DMS 273 (cell line): Measurements from ENCODE around the gene APBB2.

Source experiments
- DNase-seq: peaks from one replicate; lab custom pipeline; 2025; ENCODE audit not compliant: unreplicated experiment; lab: John Stamatoyannopoulos, UW

The APBB2 gene

DNA sequence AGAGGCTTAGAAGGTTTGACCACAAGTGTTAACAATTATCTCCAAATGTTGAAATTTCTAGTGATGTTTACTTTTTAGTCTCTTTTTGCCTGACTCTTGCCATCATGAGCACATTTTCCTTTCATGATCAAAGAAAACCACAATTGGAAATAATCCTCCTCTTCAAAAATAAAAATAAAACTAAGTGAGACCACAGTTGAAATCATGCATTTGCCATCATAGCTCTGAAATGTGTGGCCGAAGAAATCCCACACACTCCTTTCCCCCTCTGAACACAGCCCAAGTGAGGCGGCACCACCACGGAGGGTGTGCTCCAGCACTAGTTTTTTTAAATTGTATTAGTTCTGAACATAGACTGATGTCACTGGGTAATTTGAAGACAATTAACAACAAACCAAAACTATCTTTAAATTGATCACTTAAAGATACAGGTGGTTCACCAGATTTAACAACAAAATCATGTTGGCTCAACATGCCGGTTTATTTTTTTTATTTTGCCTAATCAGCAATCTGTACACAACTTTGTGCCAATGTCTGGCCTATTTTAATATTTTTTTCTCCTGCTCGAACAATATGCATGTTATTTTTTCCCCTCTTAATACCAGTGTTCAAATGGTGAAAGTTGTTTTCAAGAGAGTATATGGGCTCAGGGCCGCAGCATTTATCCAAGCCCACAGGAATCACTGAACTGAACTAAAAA, 17.6 kb downstream of the APBB2 start:
- DNase-seq = no peak

DNA sequence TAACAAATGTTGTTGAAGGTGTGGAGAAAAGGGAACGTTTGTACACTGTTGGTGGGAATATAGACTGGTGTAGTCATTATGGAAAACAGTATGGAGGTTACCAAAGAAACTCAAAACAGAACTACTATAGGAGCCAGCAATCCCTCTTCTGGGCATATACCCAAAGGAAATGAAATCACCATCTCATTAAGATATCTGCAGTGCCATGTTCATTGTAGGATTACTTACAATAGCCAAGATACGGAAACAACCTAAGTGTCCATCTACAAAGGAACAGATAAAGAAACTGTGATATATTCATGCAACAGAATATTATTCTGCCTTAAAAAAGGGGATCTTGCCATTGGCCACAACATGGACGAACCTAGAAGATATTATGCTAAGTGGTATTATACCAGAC, 22.2 kb downstream of the APBB2 start:
- no peak for DNase-seq

DNA sequence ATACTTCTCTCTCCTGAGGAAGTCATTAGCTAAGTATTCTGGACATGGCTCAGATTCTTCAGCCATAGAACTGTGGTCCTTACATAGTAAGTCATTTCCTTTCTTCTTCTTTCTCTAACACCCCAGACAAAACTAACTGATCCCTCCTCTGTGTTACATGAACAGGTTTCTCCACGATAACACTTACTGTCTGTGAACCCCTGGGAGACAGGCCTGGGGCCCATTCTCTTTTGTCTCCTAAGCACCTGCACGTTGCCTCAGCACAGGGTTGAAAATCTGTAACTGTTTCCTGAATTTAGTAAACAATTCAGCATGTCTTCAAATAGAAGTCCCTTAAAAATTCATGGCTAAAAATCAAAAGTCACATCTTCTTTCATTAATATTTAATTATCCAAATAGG, 24.7 kb downstream of the APBB2 start:
- no peak for DNase-seq

DNA sequence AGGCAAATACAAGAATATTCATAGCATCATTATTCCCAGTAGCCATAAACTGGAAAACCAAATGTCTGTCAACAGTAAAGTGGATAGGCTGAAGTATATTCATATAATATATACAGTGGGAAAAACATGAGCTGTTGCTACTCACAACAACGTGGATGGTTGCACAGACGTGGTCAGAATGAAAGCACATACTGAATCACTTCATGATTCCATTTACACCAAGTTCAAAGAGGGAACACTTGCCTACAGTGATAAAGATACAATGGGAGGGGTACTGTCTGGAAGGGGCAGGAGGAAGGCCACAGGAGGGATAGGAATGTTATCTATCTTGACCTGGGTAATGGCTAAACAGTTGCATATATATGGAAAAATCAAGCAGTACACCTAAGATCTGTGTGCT, 25.3 kb downstream of the APBB2 start:
- no peak for DNase-seq

DNA sequence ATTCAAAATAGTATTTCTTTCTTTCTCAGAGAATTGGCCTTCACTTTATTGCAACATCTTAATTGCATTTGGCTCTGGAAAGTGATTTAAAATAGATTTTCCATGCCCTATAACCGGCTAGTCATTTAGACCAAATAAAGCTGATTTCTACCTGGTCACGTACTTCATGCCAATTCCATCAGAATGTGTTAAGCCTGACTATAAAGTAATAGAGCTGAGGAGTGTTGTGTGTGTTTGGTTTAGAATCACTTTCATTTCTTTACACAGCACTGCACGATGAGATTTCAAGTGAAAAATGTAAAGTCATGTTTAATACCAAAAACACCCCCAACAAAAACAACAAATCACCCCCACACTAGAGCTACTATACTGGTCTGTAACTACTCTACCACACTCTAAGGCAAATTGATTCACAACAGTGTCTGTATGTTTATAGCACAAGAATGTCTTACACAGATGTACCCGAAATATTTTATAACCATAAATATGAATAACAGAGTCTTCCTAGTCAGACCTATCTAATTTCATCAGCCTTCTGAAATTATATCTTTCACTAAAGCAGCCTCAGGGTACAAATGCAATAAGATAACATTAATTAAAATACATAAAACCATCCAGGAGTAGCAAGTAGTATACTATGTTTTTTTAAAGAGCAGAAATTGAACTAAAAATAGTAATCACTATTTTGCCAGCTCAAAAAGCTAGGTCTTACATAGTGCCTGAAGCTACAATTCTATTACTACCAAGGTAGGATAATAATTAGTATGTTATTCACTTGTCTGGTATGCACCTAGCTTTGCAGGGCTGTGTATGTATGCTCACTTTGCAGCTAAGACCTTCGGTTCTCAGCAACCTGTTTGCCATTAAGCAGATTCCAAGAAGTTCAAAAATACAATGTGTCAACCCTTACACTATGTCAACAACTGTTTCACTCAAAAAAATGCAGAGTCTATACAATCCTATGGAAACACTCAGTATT, 28.4 kb downstream of the APBB2 start:
- DNase-seq = no peak

DNA sequence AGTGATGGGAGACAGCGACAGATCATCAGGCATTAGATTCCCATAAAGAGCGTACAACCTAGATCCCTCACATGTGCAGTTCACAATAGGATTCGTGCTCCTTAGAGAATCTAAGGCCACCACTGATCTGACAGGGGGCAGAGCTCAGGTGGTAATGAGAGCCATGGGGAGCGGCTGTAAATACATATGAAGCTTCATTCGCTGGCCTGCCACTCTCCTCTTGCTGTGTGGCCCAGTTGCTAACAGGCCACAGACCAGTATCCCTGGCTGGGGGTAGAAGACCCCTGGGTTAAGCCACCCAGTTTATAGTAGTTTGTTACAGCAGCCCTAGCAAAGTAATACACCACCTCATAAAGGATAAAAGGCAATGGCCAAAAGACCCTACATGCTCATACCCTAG, 30.3 kb downstream of the APBB2 start:
- no peak for DNase-seq

DNA sequence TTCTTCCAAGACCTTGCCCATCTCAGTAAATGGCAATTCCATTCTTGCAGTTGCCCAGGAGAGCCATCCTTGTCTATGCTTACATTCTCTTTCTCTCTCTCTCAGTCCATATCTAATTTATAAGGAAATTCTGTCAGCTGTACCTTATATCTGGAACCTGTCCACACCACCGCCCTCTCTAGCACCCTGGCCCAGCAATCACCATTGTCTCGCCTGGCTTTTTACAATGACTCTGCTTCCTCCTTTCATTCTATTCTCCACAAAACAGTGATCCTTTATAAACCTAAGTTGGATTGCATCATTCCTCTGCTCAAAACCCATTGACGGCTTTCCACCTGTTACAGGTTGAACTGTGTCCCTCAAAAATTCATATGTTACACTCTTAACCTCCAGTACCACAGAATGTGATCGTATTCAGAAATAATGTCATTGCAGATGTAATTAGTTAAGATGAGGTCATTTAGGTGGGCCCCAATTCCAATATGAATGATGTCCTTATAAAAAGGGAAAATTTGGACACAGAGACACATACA, 31.3 kb downstream of the APBB2 start:
- DNase-seq = no peak

DNA sequence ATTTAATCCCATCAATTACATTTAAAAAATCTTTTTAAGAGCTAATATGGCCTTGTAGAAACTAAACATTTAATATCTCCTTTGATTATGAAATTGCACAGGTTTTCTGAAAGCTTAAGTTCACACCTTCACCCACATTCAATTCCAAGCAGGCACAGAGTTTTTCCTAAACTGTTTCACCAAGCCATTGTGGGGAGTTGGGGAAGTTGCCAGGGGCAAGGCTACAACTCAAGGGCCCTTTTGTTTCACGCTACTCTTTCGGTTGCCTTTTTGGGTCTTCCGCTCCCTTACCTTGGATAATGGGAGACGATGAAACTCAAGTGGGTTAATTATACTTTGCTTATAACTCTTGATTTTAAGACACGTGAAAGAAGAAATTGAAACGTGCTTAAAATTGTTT, 33.3 kb downstream of the APBB2 start:
- no peak for DNase-seq

DNA sequence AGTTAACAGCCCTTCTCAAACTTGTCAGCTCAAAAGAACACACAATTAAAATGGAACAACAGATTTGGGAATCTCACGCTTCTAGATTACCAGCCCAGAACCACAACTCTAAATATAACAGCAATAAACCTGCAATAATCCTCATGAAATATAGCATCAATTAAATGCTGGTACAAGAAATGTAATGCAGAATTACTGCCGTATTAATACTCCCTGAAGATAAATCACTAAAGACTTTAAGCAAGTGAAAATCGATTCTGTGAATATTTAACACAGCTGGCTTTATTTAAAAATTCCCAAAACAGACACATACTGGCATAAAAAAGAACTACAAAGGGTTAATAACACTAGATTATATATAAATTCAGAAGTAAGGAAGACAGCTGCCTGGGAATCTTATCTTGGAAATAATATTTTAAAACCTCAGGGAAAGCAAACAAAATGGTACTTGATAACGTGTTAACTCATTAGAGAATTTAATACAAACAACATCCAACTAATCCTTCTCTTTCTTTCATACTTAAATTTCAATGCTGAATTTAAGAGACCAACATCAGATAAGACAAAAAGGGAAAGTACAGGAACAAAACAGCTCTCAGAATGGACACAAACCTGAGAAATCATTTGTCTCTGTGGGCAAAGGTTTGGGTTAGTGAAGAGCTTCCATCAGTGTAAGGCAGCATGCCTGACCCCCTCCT, 34.7 kb downstream of the APBB2 start:
- no peak for DNase-seq

DNA sequence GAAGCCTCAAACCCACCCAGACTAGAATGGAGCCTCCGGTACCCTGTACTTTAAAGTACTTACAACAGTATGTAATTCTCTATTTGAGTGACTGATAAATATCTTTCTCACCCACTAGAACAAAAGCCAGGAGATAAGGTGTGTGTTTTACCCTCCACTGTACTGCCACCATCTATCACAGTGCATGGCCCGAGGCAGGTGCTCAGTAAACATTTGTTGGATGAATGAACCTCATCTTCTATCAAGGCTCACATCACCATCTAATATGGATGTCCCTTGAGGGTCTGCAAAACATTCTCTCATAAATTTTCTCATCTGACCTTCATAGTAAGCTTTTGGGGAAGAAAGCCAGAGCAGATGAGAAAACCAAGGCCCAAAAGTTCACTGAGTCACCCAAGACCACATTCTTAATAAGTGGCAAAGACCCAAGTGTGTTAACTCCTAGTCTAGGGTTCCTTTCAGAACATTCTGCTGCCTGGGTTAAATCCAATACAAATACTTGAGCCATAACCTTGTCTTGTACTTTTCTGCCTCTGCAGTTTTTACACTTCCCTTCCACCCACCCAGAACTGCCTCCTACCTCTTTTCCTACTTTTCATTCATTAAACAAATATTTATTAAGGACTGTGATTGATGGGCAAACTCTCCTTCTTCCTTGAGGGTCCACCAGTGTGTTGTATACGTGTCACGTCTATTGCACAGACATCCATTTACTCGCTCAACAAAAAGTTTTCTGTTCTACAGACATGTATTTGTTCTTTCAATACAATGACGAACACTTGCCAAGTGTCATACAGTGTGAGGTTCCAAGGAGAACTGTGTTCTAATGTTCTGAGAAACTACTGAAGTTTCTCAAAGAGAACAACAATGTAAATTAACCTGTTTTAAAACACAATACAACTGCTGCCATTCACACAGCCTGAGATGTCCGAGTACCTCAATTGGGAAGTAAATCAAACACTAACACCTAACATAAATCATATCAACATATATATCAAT, 35.7 kb downstream of the APBB2 start:
- DNase-seq = no peak

DNA sequence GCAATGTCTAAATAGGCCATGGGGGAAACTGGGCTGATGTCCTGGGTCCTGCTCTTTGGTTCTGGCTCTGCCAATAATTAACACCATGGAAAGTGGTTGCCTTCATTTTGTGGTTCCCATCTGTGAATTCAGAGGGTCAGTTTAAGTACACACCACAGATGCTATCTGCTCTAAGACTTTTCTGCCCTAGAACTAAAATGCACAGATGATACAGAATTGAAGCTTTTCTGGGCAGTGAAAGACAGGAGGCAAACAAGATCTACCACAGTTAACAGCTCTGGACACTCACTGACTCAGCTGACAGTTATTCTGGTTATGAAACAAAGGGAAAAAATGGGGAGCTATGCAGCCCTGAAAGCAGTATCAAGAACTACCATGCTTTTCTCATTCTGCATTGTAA, 37.3 kb downstream of the APBB2 start:
- peak; percentile 3 for DNase-seq

DNA sequence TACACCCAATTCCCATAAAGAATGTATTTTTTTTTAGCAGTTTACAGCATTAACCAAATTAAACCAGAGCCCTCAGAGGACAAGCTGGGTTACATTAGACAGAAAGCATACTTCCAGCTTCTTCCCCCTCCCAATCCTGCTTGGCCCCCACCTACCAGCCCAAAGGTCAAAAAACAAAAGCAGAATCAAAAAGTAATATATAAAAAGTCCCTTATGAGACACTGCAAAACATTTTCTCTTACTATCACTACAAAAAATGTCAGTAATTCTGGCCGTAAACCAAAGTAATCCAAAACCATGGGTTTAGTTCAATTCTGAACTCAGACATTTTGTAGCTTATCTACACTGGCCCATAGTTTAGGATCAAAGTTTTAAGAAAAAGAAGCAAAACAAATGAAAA, 38.0 kb downstream of the APBB2 start:
- no peak for DNase-seq

DNA sequence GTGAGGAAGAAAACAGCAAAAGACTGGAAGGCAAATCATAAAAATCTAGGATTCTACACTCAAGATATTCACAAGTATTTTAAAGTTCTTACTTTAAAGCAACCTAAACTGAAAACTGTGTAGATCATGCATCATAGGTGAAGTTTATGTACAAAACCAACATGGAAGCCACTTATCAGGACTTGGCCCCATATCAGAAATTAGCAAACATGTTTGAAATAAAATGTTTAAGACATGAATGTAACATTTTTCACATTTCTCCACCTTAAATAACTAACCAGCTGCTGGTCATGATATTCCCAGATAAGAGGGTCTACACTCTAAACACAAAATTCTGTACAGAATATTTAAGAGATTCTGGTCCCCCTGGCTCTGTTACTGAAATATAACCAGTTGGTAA, 38.5 kb downstream of the APBB2 start:
- no peak for DNase-seq

DNA sequence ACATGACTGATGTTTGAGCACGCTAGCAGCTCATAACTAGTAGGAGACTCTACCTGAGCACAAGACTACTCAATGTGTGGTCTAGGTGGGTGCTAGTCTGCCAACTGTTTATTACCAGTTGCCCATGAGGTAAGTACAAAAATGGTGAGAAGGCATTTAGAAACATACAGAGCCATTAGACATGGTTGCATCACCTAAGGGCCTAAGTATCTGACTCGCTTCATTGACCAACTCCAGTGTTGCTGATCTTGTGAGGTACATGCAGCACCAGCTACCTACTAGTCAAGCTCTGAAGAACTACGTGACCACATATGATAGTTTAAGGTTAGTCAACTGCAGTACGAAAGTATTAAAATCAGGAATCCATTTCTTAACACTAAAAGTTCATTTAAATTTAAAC, 39.9 kb downstream of the APBB2 start:
- no peak for DNase-seq

DNA sequence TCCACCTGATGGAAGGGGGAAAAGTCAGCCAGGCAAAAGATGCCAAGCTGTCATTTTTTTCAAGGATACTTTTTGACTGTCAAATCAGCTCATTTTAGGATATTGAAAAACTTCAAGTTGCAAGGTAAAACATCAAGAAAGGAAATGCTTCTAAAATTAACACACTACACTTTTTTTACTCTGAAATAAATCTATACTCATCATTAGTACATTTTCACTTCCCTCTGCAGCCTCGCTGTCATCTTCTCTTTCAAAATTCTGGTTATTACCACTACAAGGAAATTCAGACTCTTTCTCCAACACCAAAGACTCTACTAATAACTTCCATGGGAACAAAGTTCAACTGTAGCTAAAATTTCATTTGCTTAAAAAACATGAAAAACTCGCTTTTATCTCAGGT, 41.6 kb downstream of the APBB2 start:
- no peak for DNase-seq

DNA sequence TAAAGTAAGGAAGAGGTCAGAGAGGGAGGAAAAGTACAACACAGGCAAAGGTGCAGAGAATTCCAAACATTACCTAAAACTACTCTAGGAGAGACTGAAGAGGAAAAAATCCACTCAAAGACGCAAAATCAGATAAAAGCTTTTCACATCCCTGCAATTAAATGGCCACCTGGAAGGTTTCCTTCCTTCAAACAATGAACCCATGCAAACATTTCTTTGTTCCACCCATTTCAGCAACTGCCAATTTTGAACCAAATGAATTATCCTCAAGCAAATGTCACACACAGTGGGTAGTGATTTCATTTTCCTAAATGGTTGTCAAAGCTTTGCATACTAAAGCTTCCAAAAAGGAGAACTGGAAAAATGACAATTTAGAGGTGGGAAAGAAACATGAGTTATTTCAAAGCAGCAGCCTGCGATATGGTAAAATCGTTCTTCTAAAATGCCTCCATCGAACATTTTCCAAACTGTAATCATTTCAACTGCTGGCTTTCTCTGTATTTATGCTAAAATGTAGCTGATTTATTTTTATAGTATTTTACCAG, 45.0 kb downstream of the APBB2 start:
- DNase-seq = no peak

DNA sequence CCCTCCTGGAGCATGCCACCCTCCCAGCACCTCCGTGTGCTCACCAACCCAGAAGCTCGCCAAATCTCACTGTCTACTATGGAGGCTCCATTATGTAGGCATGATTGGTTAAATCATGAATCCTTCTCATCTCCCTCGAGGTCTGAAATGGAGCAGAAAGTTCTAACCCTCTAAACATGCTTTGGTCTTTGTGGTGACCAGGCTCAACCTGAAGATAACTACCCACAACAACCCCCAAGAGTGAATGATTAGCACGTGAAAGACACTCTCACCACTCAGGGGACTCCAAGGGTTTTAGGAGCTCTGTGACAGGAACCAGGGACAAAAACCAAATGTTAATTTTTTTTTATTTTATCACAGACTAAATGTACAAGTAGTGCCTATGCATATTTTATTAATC, 47.2 kb downstream of the APBB2 start:
- no peak for DNase-seq

DNA sequence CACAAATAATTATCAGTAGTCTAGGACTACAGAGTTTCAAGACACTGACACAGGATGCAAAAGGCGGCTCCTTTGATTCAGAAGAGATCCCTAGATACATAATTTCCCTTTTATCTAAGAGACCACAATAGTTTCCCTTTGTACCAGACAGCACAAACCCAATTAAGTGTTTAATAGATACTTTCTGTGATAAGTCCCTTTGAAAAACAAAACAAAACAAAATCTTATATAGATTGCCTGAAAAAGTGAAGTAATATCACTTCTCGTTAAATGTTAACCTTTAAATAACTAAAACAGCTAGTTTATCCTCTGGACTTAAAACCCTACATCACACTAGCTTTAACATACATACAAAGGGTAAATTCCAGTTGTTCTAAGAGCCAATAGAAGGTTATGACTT, 49.9 kb downstream of the APBB2 start:
- DNase-seq = no peak

DNA sequence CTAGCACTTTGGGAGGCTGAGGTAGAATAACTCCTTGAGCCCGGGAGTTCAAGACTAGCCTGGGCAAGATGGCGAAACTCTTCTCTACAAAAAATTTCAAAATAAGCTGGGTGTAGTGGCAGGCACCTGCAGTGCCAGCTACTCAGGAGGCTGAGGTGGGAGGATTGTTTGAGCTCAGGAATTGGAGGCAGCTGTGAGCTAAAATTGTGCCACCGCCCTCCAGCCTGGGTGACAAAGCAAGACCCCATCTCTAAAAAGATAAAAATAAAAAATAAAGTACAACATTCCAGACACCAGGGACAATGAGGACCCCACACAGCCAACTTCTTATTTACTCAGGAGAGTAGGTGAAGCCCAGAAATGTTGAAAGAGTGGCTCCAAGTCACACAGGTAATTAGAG, 53.0 kb downstream of the APBB2 start:
- DNase-seq = no peak

DNA sequence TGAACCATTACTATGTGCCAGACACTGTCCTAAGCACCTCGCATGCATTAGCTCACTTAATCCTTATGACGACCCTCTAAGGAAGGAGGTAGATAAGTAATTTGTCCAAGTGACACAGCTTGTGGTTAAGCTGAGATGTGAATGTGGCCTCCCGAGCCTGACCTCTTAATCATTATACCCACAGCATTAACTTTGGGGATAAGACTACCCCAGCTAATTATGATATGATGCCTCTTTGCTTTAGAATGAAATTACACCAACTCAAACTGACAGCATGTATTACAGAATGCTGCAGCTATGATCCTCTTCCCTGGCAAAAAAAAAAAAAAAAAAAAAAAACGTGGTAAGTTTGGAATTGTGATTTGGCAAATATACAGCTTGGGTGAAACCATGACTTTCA, 53.5 kb downstream of the APBB2 start:
- DNase-seq = no peak
